Esophagus squamous epithelium (tissue), 4 donors: ENCODE data around the gene CEP44.
"Not testable (repeated sequence)": the region's sequence is repeated elsewhere in the genome, so short reads cannot be mapped to it uniquely, and the experiment has no call there.

ENCODE experiments used
- POLR2A ChIP-seq, 4 donors: fragments of 450-650 bp; IDR thresholded peaks; one replicate each; pipeline ENCODE4 v1.6.1; 2017; ENCODE audit warnings: antibody characterized with exemption in 4 of 4, mild to moderate bottlenecking in 4 of 4, moderate library complexity in 3 of 4
- TF ChIP-seq, protein P1 (sequence below), 6 experiments: fragments of 450-650 bp in 4 of 6; fragments of 200-600 bp in 2 of 6; sonication (generic) in 2 of 6; IDR thresholded peaks; one replicate each; pipeline ENCODE4 v1.5.1; 2016 to 2019; ENCODE audit warnings: antibody characterized with exemption in 6 of 6, mild to moderate bottlenecking in 4 of 6, moderate library complexity in 4 of 6

DNA sequence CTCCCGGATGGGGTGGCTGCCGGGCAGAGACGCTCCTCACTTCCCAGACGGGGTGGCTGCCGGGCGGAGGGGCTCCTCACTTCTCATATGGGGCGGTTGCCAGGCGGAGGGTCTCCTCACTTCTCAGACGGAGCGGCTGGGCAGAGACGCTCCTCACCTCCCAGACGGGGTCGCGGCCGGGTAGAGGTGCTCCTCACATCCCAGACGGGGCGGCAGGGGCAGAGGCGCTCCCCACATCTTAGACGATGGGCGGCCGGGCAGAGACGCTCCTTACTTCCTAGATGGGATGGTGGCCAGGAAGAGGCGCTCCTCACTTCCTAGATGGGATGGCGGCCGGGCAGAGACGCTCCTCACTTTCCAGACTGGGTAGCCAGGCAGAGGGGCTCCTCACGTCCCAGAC, 11.4 kb downstream of the CEP44 start:
- TF ChIP-seq, protein P1, sequence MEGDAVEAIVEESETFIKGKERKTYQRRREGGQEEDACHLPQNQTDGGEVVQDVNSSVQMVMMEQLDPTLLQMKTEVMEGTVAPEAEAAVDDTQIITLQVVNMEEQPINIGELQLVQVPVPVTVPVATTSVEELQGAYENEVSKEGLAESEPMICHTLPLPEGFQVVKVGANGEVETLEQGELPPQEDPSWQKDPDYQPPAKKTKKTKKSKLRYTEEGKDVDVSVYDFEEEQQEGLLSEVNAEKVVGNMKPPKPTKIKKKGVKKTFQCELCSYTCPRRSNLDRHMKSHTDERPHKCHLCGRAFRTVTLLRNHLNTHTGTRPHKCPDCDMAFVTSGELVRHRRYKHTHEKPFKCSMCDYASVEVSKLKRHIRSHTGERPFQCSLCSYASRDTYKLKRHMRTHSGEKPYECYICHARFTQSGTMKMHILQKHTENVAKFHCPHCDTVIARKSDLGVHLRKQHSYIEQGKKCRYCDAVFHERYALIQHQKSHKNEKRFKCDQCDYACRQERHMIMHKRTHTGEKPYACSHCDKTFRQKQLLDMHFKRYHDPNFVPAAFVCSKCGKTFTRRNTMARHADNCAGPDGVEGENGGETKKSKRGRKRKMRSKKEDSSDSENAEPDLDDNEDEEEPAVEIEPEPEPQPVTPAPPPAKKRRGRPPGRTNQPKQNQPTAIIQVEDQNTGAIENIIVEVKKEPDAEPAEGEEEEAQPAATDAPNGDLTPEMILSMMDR (IDR thresholded peaks at IDR 0.05): not testable (repeated sequence)
- TF ChIP-seq POLR2A (IDR thresholded peaks at IDR 0.05): not testable (repeated sequence)
